Measurements from ENCODE around the gene SPNS3. TPM values are rescaled to one million over a fixed set of nuclear protein-coding genes. Genes with fewer than 3 reads are reported as not detected.

Gene SPNS3
- total and polyA plus RNA-seq, 4 donors, result 0.40 to 1.6 (median 0.52) TPM

DNA sequence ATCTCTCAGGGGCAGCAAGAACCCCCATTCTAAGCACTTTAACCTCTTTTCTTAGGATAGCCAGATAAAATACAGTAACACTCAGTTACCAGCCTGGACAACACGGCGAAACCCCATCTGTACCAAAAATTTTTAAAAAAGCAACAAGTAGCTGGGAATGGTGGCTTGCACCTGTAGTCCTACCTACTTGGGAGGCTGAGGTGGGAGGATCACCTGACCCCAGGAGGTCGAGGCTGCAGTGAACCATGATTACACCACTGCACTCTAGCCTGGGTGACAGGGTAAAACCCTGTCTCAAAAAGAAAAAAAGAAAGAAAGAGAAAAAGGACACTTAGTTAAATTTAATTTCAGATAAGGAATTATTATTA lies 38.6 kb upstream of the SPNS3 start:
- Histone ChIP-seq H3K27ac (ENCODE audit: low read depth in 1 of 2, low read length in 1 of 2) (no peak overlapping the region), H3K4me1 (ENCODE audit: control insufficient read depth in 5 of 5, insufficient read depth in 5 of 5, low read length in 5 of 5) (no peaks in the 10 kb centered on the region)

GRCh38 chr17:4397840-4398239 lies 35.9 kb upstream of the SPNS3 start:
- no peak for TF ChIP-seq CTCF (IDR thresholded peaks at IDR 0.05; ENCODE audit: control extremely low read depth, extremely low read depth)
- no peak overlapping the region for H3K9ac ChIP-seq (ENCODE audit: insufficient read depth in 1 of 2, low read length in 2 of 2)
- DNase-seq (no peak), ATAC-seq (ENCODE audit: insufficient read depth, low FRiP score) (no peak)
- H3K4me3 ChIP-seq, result no peak overlapping the region
- no peaks in the 10 kb centered on the region for H3K27me3 ChIP-seq (ENCODE audit: control insufficient read depth in 3 of 3, insufficient read depth in 3 of 3, low read length in 2 of 3)
- WGBS, 2 donors, result 91 to 97% methylated on average over 6 of the region's 6 CpGs
- no peak overlapping the region for H3K27ac ChIP-seq (ENCODE audit: low read depth in 1 of 2, low read length in 1 of 2)
- no peaks in the 10 kb centered on the region for H3K9me3 ChIP-seq (ENCODE audit: control insufficient read depth in 4 of 4, insufficient read depth in 3 of 4, low read length in 3 of 4)
- H3K36me3 ChIP-seq (ENCODE audit: control insufficient read depth in 4 of 4, insufficient read depth in 4 of 4, low read length in 4 of 4), result no peaks in the 10 kb centered on the region
- H3K4me1 ChIP-seq (ENCODE audit: control insufficient read depth in 5 of 5, insufficient read depth in 5 of 5, low read length in 5 of 5), result no peaks in the 10 kb centered on the region

More for the DNA sequence above, 38.6 kb upstream of the SPNS3 start:
- no peaks in the 10 kb centered on the region for H3K9me3 ChIP-seq (ENCODE audit: control insufficient read depth in 4 of 4, insufficient read depth in 3 of 4, low read length in 3 of 4)
- DNase-seq (no peak), ATAC-seq (ENCODE audit: insufficient read depth, low FRiP score) (no peak)
- H3K4me3 ChIP-seq, result no peak overlapping the region
- 90 to 91% methylated on average over 3 of the region's 3 CpGs for WGBS, 2 donors
- no peak overlapping the region for H3K9ac ChIP-seq (ENCODE audit: insufficient read depth in 1 of 2, low read length in 2 of 2)
- no peaks in the 10 kb centered on the region for H3K36me3 ChIP-seq (ENCODE audit: control insufficient read depth in 4 of 4, insufficient read depth in 4 of 4, low read length in 4 of 4)
- no peak for TF ChIP-seq CTCF (IDR thresholded peaks at IDR 0.05; ENCODE audit: control extremely low read depth, extremely low read depth)
- no peaks in the 10 kb centered on the region for H3K27me3 ChIP-seq (ENCODE audit: control insufficient read depth in 3 of 3, insufficient read depth in 3 of 3, low read length in 2 of 3)

DNA sequence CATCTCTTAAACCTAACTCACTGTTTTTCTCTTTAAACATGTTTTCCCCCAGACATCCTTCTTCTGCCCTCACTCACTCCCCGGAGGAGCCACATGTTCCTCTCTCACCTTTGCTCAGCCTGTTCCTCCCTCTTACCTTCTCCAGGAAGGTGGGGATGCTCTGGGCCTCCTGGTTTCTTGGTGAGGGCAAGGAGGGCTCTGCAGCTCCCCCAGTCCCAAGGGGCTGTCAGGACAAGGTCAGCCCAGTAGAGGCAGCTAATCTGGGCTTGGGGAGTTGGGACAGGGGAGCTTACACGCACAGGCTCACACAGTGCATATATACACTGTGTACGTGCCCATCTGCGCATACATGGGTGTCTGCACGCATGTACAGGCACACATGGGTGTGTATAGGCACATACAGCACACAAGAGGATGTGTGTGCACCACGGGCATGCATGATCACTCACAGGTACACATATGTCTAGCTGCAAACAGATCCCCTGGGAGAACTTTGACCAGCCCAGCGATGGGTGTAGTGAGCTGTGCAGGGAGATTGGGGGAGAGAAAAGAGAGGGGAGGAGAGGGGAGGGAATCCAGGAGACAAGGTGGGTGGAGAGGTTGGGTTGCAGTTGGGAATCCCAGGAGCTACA lies 28.6 kb upstream of the SPNS3 start:
- Histone ChIP-seq H3K36me3 (ENCODE audit: control insufficient read depth in 4 of 4, insufficient read depth in 4 of 4, low read length in 4 of 4) (no peaks in the 10 kb centered on the region), H3K4me3 (no peak overlapping the region), H3K9me3 (ENCODE audit: control insufficient read depth in 4 of 4, insufficient read depth in 3 of 4, low read length in 3 of 4) (no peaks in the 10 kb centered on the region), H3K4me1 (ENCODE audit: control insufficient read depth in 5 of 5, insufficient read depth in 5 of 5, low read length in 5 of 5) (no peaks in the 10 kb centered on the region), H3K27me3 (ENCODE audit: control insufficient read depth in 3 of 3, insufficient read depth in 3 of 3, low read length in 2 of 3) (no peaks in the 10 kb centered on the region), H3K9ac (ENCODE audit: insufficient read depth in 1 of 2, low read length in 2 of 2) (no peak overlapping the region), H3K27ac (ENCODE audit: low read depth in 1 of 2, low read length in 1 of 2) (no peak overlapping the region)
- no peak for ATAC-seq (ENCODE audit: insufficient read depth, low FRiP score)
- no peak for TF ChIP-seq CTCF (IDR thresholded peaks at IDR 0.05; ENCODE audit: control extremely low read depth, extremely low read depth)
- WGBS, 2 donors, result 92 to 98% methylated on average over 7 of the region's 7 CpGs
- no peak for DNase-seq

- Histone ChIP-seq H3K36me3 (ENCODE audit: control insufficient read depth in 4 of 4, insufficient read depth in 4 of 4, low read length in 4 of 4) (no peaks in the 10 kb centered on the region), H3K27me3 (ENCODE audit: control insufficient read depth in 3 of 3, insufficient read depth in 3 of 3, low read length in 2 of 3) (no peaks in the 10 kb centered on the region), H3K9me3 (ENCODE audit: control insufficient read depth in 4 of 4, insufficient read depth in 3 of 4, low read length in 3 of 4) (no peaks in the 10 kb centered on the region), H3K4me3 (no peak overlapping the region), H3K27ac (ENCODE audit: low read depth in 1 of 2, low read length in 1 of 2) (no peak overlapping the region), H3K9ac (ENCODE audit: insufficient read depth in 1 of 2, low read length in 2 of 2) (no peak overlapping the region), H3K4me1 (ENCODE audit: control insufficient read depth in 5 of 5, insufficient read depth in 5 of 5, low read length in 5 of 5) (no peaks in the 10 kb centered on the region)
- 95 to 96% methylated on average over 5 of the region's 5 CpGs for WGBS, 2 donors
- no peak for ATAC-seq (ENCODE audit: insufficient read depth, low FRiP score)
- DNase-seq, result no peak
- TF ChIP-seq CTCF (IDR thresholded peaks at IDR 0.05; ENCODE audit: control extremely low read depth, extremely low read depth), result no peak
Measured at GRCh38 chr17:4405699-4406098, 28.0 kb upstream of the SPNS3 start.
